CD4-positive, CD25-positive, alpha-beta regulatory T cell (primary cell): ENCODE results near the gene EML1. TPM values are rescaled to one million over a fixed set of nuclear protein-coding genes. Genes with fewer than 3 reads are reported as not detected.

ENCODE experiments used
- ATAC-seq, 2 donors: fragments of 150-1000 bp; cut with Tn5 transposase; one replicate each; pipeline ENCODE4 v1.10.0; 2021; ENCODE audit warnings: low read depth in 2 of 2, moderate number of reproducible peaks in 2 of 2, moderate library complexity in 1 of 2
- DNase-seq, 3 donors: peaks; one replicate each; pipeline versions ENCODE4 v3.0.0 to v3.0.0-alpha.2; 2012 to 2022; ENCODE audit warnings: mixed read lengths in 1 of 3
- H3K27ac ChIP-seq: one replicate; pipeline ENCODE4 v1.7.0; 2013; ENCODE audit warnings: mild to moderate bottlenecking, low read length; ENCODE audit not compliant: insufficient read depth, poor library complexity, severe bottlenecking
- H3K27me3 ChIP-seq: one replicate; pipeline ENCODE4 v1.7.0; 2013; ENCODE audit warnings: low read length; ENCODE audit not compliant: control insufficient read depth, insufficient read depth
- H3K36me3 ChIP-seq: one replicate; pipeline ENCODE4 v1.7.0; 2013; ENCODE audit warnings: mild to moderate bottlenecking, low read length, moderate library complexity; ENCODE audit not compliant: control insufficient read depth, insufficient read depth
- H3K4me1 ChIP-seq: 2 replicates; pipeline ENCODE4 v1.7.0; 2013; ENCODE audit warnings: mild to moderate bottlenecking, low read length; ENCODE audit not compliant: insufficient read depth, control insufficient read depth, poor library complexity, severe bottlenecking
- H3K4me3 ChIP-seq: one replicate; pipeline ENCODE4 v1.7.0; 2013; ENCODE audit warnings: low read depth, mild to moderate bottlenecking, low read length, moderate library complexity
- H3K9me3 ChIP-seq, 2 experiments: 1 replicate in 1 of 2; 2 replicates in 1 of 2; pipeline ENCODE4 v1.7.0; 2013; ENCODE audit warnings: low read length in 2 of 2, mild to moderate bottlenecking in 1 of 2, moderate library complexity in 1 of 2; ENCODE audit not compliant: control insufficient read depth in 2 of 2
- H3K27ac Mint-ChIP-seq, 3 donors: one replicate each; pipeline ENCODE4 v1.8.0; 2020 to 2022; ENCODE audit warnings: mild to moderate bottlenecking in 3 of 3, mixed read lengths in 3 of 3, moderate library complexity in 2 of 3
- H3K27me3 Mint-ChIP-seq: one replicate; pipeline ENCODE4 v1.8.0; 2022; ENCODE audit warnings: mild to moderate bottlenecking, mixed read lengths
- H3K36me3 Mint-ChIP-seq: one replicate; pipeline ENCODE4 v1.8.0; 2020; ENCODE audit warnings: mixed read lengths
- H3K4me1 Mint-ChIP-seq, 4 donors: one replicate each; pipeline ENCODE4 v1.8.0; 2020 to 2022; ENCODE audit warnings: mixed read lengths in 4 of 4, mild to moderate bottlenecking in 1 of 4
- H3K4me3 Mint-ChIP-seq, 4 donors: one replicate each; pipeline ENCODE4 v1.8.0; 2020 to 2022; ENCODE audit warnings: mild to moderate bottlenecking in 4 of 4, mixed read lengths in 4 of 4, moderate library complexity in 3 of 4
- H3K9me3 Mint-ChIP-seq, 7 donors: one replicate each; pipeline ENCODE4 v1.8.0; 2020 to 2022; ENCODE audit warnings: mixed read lengths in 7 of 7, mild to moderate bottlenecking in 3 of 7, moderate library complexity in 2 of 7
- polyA plus RNA-seq, 4 donors: library from polyadenylated mRNA; unstranded; fragments of 300-500 nt; fragmentation: Illumina TruSeq; gene quantifications; one replicate each; pipeline ENCODE4 v1.2.3, GENCODE V29; 2021
- total RNA-seq: library from RNA; stranded (reverse); gene quantifications from one replicate; pipeline ENCODE4 v1.2.3, GENCODE V29; 2022

The EML1 gene
- total and polyA plus RNA-seq, 5 donors from 2014 or later: not detected

DNA sequence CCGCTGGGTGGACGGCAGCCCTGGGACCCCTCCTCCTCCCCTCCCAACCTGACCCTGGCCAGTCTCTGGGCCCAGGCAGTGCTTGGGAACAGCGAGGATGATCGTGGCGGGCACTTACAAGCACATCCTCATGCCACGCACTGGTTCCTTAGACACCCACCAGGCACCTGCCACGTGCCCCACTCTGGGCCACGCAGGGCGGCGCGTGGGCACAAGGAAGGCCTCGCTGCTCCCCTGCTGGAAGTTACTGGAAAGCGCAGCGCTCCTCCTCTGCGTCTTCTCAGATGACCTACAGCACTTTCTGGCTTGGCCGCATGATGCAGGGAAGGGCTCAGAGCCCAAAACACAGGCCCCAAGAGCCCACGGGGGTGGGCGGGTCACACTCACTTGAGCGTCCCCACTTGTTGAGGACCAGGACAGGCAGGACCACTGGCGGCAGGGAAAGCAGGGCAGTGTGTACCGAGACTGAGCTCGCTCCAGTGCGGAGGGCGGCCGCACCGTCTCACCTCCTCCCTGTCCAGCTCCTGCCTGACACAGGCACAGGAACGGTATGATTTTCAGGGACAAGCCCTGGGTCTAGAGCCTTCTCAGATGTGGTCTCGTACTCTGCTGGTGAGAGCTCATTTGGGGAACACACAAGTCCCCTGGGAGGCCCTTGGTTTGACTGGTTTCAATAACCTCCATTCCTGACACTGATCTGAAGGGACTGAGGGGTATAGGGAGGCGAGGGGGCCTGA lies 143.7 kb downstream of the EML1 start:
- ATAC-seq: no peak

DNA sequence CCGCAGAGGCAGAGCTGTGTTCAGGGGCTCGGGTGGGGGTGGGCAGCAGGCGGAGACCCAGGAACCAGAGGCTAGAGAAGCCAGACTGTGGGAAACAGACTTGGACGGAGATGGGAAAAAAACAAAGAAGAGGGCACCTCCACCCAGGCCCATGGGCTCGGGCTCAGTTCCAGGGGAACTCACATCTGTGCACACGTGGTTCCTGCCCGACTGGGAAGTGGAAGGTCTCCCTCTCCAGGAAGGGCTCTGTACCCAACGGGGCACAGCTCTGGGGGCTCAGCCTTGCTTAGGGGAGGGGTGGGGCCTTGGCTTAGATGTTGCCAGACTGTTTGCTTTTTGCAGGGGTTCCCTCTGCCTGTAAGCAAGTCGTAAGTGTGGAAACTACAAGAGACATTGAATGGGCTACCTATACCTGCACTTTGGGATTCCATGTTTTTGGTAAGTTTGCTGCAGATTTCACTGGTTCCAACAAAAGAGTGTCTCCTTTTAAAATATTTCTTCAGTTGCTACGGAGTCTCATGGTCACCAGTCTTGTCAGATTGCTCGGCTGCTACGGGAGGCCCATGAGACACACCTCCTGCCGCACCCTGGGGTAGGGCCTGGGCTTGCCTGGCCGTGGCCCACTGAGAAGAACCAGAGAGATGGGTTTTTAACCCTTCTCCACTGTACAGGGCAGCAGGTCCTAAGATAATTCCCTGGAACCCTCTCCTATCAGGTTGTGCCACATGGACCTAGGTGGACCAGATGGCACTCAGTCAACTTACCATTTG lies 144.4 kb downstream of the EML1 start:
- H3K27me3 Mint-ChIP-seq: peaks cover 4% of the 10 kb centered on the region
- ATAC-seq (no peak), DNase-seq (no peak)
- Histone ChIP-seq H3K27ac (no peak overlapping the region), H3K4me3 (no peak overlapping the region), H3K4me1 (no peaks in the 10 kb centered on the region), H3K36me3 (no peaks in the 10 kb centered on the region), H3K27me3 (no peaks in the 10 kb centered on the region), H3K9me3 (no peaks in the 10 kb centered on the region)
- H3K27ac Mint-ChIP-seq: no peak overlapping the region
- H3K36me3 Mint-ChIP-seq: no peaks in the 10 kb centered on the region
- no peak overlapping the region for H3K4me3 Mint-ChIP-seq
- peaks cover 0 to 2% (median 0%) of the 10 kb centered on the region in 7 donors for H3K9me3 Mint-ChIP-seq
- peaks cover 0 to 6% (median 0%) of the 10 kb centered on the region in 4 donors for H3K4me1 Mint-ChIP-seq

More for the DNA sequence above, 143.7 kb downstream of the EML1 start:
- no peak overlapping the region for H3K4me3 ChIP-seq
- H3K36me3 ChIP-seq: no peaks in the 10 kb centered on the region
- H3K9me3 Mint-ChIP-seq: peaks cover 0 to 2% (median 0%) of the 10 kb centered on the region in 7 donors
- no peaks in the 10 kb centered on the region for H3K27me3 ChIP-seq
- DNase-seq: no peak
- H3K4me1 Mint-ChIP-seq: peaks cover 0 to 6% (median 0%) of the 10 kb centered on the region in 4 donors
- H3K27me3 Mint-ChIP-seq: peaks cover 4% of the 10 kb centered on the region
- H3K9me3 ChIP-seq: no peaks in the 10 kb centered on the region
- H3K27ac Mint-ChIP-seq: no peak overlapping the region
- H3K27ac ChIP-seq: no peak overlapping the region
- H3K4me1 ChIP-seq: no peaks in the 10 kb centered on the region
- H3K4me3 Mint-ChIP-seq: no peak overlapping the region
- H3K36me3 Mint-ChIP-seq: no peaks in the 10 kb centered on the region

GRCh38 chr14:99938376-99938775 lies 145.2 kb downstream of the EML1 start:
- Mint-ChIP-seq H3K4me1 (peaks cover 0 to 6% (median 0%) of the 10 kb centered on the region in 4 donors), H3K27ac (no peak overlapping the region), H3K36me3 (no peaks in the 10 kb centered on the region), H3K27me3 (peaks cover 8% of the 10 kb centered on the region), H3K9me3 (peaks cover 0 to 2% (median 0%) of the 10 kb centered on the region in 7 donors), H3K4me3 (no peak overlapping the region)
- no peaks in the 10 kb centered on the region for H3K9me3 ChIP-seq
- no peaks in the 10 kb centered on the region for H3K4me1 ChIP-seq
- no peaks in the 10 kb centered on the region for H3K36me3 ChIP-seq
- no peak for DNase-seq
- no peaks in the 10 kb centered on the region for H3K27me3 ChIP-seq
- no peak overlapping the region for H3K27ac ChIP-seq
- no peak for ATAC-seq
- no peak overlapping the region for H3K4me3 ChIP-seq

DNA sequence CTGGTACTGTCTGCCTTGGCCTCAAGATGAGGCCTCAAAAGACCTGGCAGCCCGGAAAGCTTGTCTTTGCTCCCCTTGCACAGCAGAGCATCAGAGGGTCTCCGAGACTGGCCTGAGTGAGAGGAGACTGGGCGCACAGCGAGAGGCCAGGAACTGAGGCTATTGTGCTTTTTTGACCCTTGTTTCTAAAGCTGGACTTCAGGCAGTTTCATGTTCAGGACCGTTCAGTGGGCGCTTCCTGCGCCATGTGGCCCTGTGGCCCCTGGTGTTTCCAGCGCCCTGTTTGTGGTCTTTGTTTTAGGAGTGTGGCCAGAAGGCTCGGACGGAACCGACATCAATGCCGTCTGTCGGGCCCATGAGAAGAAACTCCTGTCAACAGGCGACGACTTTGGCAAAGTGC lies 145.7 kb downstream of the EML1 start:
- Mint-ChIP-seq H3K27ac (no peak overlapping the region), H3K27me3 (peaks cover 13% of the 10 kb centered on the region), H3K9me3 (peaks cover 0 to 2% (median 0%) of the 10 kb centered on the region in 7 donors), H3K4me1 (peaks cover 0 to 6% (median 0%) of the 10 kb centered on the region in 4 donors), H3K4me3 (no peak overlapping the region), H3K36me3 (no peaks in the 10 kb centered on the region)
- no peaks in the 10 kb centered on the region for H3K36me3 ChIP-seq
- H3K27me3 ChIP-seq: no peaks in the 10 kb centered on the region
- H3K9me3 ChIP-seq: no peaks in the 10 kb centered on the region
- no peak for ATAC-seq
- no peak overlapping the region for H3K27ac ChIP-seq
- no peak overlapping the region for H3K4me3 ChIP-seq
- DNase-seq: no peak
- H3K4me1 ChIP-seq: no peaks in the 10 kb centered on the region

DNA sequence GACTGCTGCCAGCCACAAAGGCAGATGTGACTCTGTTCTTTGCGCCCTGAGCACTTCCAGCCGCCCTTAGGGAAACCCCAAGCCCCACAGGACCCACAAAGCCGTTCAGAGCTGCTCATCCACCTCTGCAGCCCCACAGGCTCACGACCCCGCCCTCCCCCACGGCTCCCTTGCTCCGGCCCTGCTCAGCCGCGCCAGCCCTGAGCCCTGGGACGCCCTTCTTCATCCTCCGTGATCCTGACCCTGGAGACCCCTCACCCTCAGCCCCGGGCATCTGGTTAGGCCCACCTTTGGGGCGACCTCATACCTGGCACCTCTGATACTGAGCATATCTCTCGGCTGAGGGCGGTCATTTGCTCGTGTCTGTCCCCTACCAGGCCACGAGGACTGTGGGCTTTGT lies 146.2 kb downstream of the EML1 start:
- Histone ChIP-seq H3K27ac (no peak overlapping the region), H3K4me3 (no peak overlapping the region), H3K27me3 (no peaks in the 10 kb centered on the region), H3K9me3 (no peaks in the 10 kb centered on the region), H3K4me1 (no peaks in the 10 kb centered on the region), H3K36me3 (no peaks in the 10 kb centered on the region)
- DNase-seq (no peak), ATAC-seq (no peak)
- Mint-ChIP-seq H3K4me1 (peaks cover 0 to 6% (median 0%) of the 10 kb centered on the region in 4 donors), H3K36me3 (no peaks in the 10 kb centered on the region), H3K4me3 (no peak overlapping the region), H3K27ac (no peak overlapping the region), H3K9me3 (peaks cover 0 to 2% (median 0%) of the 10 kb centered on the region in 7 donors), H3K27me3 (peaks cover 9% of the 10 kb centered on the region)

DNA sequence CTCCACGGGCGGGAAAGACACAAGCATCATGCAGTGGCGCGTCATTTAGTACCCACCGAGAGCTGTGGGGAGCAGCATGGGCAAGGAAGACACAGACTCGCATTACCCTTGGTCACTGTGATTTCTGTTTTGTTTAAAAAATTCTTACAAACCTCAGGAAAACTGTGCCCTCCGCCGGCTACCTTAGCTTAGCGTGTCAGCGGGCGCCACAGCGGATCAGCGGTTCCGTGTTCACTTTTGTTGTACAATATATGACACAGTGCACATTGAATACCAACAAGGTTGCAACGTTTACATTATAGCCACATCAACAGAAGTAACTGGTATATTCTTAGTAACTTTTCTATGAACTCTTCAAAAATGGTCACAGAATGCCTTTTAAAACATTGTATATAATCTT lies 146.9 kb downstream of the EML1 start:
- no peak for ATAC-seq
- no peak overlapping the region for H3K4me3 ChIP-seq
- Mint-ChIP-seq H3K27me3 (peaks cover 9% of the 10 kb centered on the region), H3K36me3 (no peaks in the 10 kb centered on the region), H3K4me1 (peaks cover 0 to 6% (median 0%) of the 10 kb centered on the region in 4 donors), H3K4me3 (no peak overlapping the region), H3K9me3 (peaks cover 0 to 2% (median 0%) of the 10 kb centered on the region in 7 donors), H3K27ac (no peak overlapping the region)
- H3K9me3 ChIP-seq: no peaks in the 10 kb centered on the region
- no peak overlapping the region for H3K27ac ChIP-seq
- no peak for DNase-seq
- H3K27me3 ChIP-seq: no peaks in the 10 kb centered on the region
- H3K36me3 ChIP-seq: no peaks in the 10 kb centered on the region
- H3K4me1 ChIP-seq: no peaks in the 10 kb centered on the region

- H3K4me3 Mint-ChIP-seq: no peak overlapping the region
- H3K36me3 Mint-ChIP-seq: no peaks in the 10 kb centered on the region
- no peak for DNase-seq
- no peaks in the 10 kb centered on the region for H3K4me1 ChIP-seq
- H3K4me3 ChIP-seq: no peak overlapping the region
- peaks cover 0 to 2% (median 0%) of the 10 kb centered on the region in 7 donors for H3K9me3 Mint-ChIP-seq
- no peak for ATAC-seq
- no peak overlapping the region for H3K27ac Mint-ChIP-seq
- no peak overlapping the region for H3K27ac ChIP-seq
- no peaks in the 10 kb centered on the region for H3K9me3 ChIP-seq
- no peaks in the 10 kb centered on the region for H3K27me3 ChIP-seq
- H3K36me3 ChIP-seq: no peaks in the 10 kb centered on the region
- H3K27me3 Mint-ChIP-seq: peaks cover 16% of the 10 kb centered on the region
- H3K4me1 Mint-ChIP-seq: peaks cover 0 to 3% (median under 1%) of the 10 kb centered on the region in 4 donors
These were observed 148.0 kb downstream of the EML1 start for GRCh38 chr14:99941211-99941610.
